Bronchial epithelial cell (primary cell): ENCODE data around the gene PKNOX2. TPM values are rescaled to one million over a fixed set of nuclear protein-coding genes. Genes with fewer than 3 reads are reported as not detected.

ENCODE experiments used
- DNase-seq: peaks from one replicate; pipeline ENCODE4 v3.0.0-alpha.2; 2010; ENCODE audit warnings: low read depth
- FAIRE-seq: peaks from 2 replicates; lab custom pipeline; 2011; peaks lifted over from hg19 to GRCh38; lab: Jason Lieb, UNC
- H3K27me3 ChIP-seq: 2 replicates; pipeline ENCODE4 v1.5.1; 2011; ENCODE audit warnings: low read length; ENCODE audit not compliant: control insufficient read depth, insufficient read depth
- H3K36me3 ChIP-seq: 2 replicates; pipeline ENCODE4 v1.5.1; 2011; ENCODE audit warnings: low read length; ENCODE audit not compliant: control insufficient read depth, insufficient read depth
- H3K4me3 ChIP-seq: 2 replicates; pipeline ENCODE4 v1.5.1; 2011; ENCODE audit warnings: mild to moderate bottlenecking, low read depth, low read length, control low read depth
- total RNA-seq: library from RNA; depleted of rRNA; stranded (reverse); fragments of >200 nt; gene quantifications from 2 replicates; pipeline ENCODE4 v1.2.1, GENCODE V29; 2014
- TF ChIP-seq, protein P1 (sequence below): IDR thresholded peaks from 2 replicates; pipeline ENCODE4 v1.5.1; 2011; ENCODE audit warnings: mild to moderate bottlenecking, moderate library complexity, low read length, control low read depth, inconsistent platforms; ENCODE audit not compliant: insufficient read depth, severe bottlenecking

The PKNOX2 gene
- total RNA-seq, 1 donor from 2014 or later = not detected

DNA sequence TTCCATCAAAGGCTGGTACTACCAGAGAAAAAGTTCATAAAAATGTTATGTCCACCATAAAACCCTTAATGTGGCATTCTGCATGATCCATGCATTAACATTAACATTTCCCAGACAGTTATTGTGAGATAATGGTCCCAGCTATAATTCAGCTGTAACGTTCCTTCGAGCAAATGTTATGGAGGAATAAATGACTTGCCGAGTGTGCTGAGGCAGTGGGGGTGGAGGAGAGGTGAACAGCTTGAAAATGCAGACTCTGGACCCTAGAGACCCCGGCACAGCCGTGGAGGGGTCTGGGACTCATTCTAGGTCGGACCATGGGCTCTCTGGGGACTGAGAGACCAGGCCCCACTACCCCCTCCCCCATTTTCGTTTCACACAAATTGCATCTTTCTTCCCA, 141.9 kb downstream of the PKNOX2 start:
- Histone ChIP-seq H3K4me3 (no peak overlapping the region), H3K27me3 (peaks cover 5% of the 10 kb centered on the region), H3K36me3 (no peaks in the 10 kb centered on the region)
- TF ChIP-seq, protein P1, sequence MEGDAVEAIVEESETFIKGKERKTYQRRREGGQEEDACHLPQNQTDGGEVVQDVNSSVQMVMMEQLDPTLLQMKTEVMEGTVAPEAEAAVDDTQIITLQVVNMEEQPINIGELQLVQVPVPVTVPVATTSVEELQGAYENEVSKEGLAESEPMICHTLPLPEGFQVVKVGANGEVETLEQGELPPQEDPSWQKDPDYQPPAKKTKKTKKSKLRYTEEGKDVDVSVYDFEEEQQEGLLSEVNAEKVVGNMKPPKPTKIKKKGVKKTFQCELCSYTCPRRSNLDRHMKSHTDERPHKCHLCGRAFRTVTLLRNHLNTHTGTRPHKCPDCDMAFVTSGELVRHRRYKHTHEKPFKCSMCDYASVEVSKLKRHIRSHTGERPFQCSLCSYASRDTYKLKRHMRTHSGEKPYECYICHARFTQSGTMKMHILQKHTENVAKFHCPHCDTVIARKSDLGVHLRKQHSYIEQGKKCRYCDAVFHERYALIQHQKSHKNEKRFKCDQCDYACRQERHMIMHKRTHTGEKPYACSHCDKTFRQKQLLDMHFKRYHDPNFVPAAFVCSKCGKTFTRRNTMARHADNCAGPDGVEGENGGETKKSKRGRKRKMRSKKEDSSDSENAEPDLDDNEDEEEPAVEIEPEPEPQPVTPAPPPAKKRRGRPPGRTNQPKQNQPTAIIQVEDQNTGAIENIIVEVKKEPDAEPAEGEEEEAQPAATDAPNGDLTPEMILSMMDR = no peak
- FAIRE-seq = no peak
- DNase-seq = no peak

DNA sequence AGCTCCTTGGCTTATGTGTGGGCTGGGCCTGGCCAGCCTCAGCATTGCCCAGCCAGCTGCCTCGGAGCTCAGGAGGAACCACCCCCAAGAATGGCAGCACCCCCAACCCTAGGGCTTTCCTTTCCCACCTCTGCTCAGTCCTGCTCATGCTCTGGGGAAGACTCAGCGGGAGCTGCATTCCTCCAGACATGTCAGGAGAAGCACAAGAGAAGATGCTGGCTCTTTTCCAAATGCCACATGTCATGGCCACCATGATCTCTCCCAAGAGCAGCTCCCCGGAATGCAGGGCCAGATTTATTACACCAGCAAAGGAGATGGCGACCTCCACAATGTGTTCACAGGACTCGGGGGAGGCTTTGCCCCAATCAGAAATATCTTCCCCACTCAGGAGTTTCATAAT, 143.7 kb downstream of the PKNOX2 start:
- DNase-seq (no peak), FAIRE-seq (no peak)
- H3K36me3 ChIP-seq = no peaks in the 10 kb centered on the region
- no peak overlapping the region for H3K4me3 ChIP-seq
- TF ChIP-seq, protein P1 = no peak
- H3K27me3 ChIP-seq = peaks cover 5% of the 10 kb centered on the region

DNA sequence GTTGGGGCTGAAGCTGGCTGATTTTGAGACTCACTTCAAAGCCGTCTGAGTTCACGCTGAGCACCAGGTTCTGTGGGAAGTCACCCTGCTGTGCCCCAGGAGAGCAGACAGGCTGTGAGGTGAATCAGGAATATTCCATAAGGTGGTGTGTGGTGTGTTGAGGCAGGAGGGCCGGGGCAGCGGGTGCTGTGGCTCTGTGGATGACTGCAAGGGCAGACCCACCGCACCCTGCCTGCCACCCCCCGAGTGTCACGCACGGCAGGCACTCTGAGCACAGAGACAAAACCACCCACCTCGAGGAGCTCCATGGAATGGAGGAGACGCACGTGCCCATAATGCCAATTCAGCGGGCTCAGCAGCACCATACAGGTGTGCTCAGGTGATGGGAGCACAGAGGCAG, 147.8 kb downstream of the PKNOX2 start:
- no peaks in the 10 kb centered on the region for H3K27me3 ChIP-seq
- no peaks in the 10 kb centered on the region for H3K36me3 ChIP-seq
- FAIRE-seq = peak; percentile 58
- TF ChIP-seq, protein P1 = no peak
- H3K4me3 ChIP-seq = no peak overlapping the region
- no peak for DNase-seq

DNA sequence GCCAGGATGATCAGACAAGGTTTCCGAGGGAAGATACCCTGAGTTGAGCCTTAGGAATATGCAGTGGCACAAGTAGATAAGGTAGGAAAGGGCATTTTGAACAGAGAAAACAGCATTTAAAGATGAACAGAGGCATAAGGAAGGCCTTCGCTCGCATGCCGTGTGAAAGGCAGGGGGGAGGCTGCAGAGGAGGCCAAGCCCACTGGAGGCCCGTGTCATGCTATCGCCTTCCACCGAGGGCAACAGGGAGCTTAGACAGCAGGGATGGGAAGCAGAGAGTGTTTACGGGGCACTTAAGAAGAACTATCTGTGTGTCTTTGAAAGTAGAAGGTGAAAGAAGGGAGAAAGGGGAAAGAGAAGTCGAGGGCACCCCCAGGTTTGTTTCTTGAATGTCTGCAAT, 148.3 kb downstream of the PKNOX2 start:
- DNase-seq (no peak), FAIRE-seq (no peak)
- no peaks in the 10 kb centered on the region for H3K27me3 ChIP-seq
- H3K36me3 ChIP-seq = no peaks in the 10 kb centered on the region
- H3K4me3 ChIP-seq = no peak overlapping the region
- TF ChIP-seq, protein P1 = no peak

DNA sequence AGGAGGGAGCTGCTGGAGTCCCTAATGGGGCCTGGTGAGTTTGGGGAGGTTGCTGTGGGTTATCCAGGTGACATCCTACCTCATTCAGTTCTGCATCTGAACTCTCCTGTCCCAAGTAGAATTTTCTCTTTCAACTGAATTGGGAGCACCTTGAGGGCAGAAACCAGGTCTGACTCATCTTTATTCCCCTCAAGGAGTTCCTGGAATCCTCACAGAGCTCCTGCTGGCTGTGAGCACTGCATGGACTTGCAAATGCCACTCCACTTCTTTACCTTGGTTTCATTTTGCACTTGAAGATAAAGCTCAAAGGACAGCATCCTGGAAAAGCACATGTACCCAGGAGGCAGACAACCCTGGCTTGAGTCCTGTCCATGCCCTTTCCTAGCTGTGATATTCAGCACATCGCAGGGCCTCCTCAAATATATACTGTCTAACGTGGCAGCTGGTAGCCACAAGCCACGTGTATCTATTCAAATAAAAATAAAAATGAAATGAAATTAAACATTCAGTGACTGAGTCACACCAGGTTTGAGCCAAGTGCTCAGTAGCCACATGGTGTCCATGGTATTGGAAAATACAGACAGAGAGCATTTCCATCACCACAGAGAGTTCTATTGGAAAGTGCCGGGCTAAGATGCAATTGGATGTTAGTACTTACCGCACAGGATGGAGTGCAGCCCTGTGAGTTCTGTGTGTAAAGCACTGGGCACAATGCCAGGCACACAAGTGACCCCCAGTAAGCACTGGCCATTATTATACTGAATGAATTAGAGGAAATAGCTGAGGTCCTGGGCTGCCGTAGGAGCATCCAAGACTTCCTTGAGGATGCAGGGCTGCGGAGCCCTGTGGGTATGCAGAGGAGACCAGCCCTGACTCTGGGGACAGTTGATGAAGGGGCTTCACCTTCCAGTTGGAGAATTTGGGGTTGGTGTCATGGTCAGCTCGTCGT, 149.0 kb downstream of the PKNOX2 start:
- TF ChIP-seq, protein P1 = no peak
- peak; percentile 10 for DNase-seq
- Histone ChIP-seq H3K4me3 (no peak overlapping the region), H3K27me3 (no peaks in the 10 kb centered on the region), H3K36me3 (no peaks in the 10 kb centered on the region)
- FAIRE-seq = no peak
